Activated effector memory CD4-positive, alpha-beta T cell treated with anti-CD3 and anti-CD28 coated beads, Interleukin-2, amount 50 U/mL, for 16 hours (primary cell): ENCODE measurements around the gene ZDHHC14.

ENCODE experiments used
- DNase-seq: peaks from one replicate; pipeline ENCODE4 v3.0.0-alpha.2; 2020

The ZDHHC14 gene

GRCh38 chr6:157497579-157497978 lies 116.6 kb downstream of the ZDHHC14 start:
- no peak for DNase-seq

GRCh38 chr6:157498817-157499216 lies 117.8 kb downstream of the ZDHHC14 start:
- DNase-seq: no peak

- no peak for DNase-seq
Measured at GRCh38 chr6:157500022-157500421, 119.0 kb downstream of the ZDHHC14 start.

- no peak for DNase-seq
Measured at GRCh38 chr6:157503018-157503747, 122.2 kb downstream of the ZDHHC14 start.

GRCh38 chr6:157505912-157506491 lies 125.0 kb downstream of the ZDHHC14 start:
- DNase-seq: no peak

GRCh38 chr6:157510323-157511188 lies 129.6 kb downstream of the ZDHHC14 start:
- no peak for DNase-seq

- DNase-seq: no peak
Measured at GRCh38 chr6:157511682-157512381, 130.8 kb downstream of the ZDHHC14 start.

- no peak for DNase-seq
Measured at GRCh38 chr6:157512382-157512682, 131.3 kb downstream of the ZDHHC14 start.

- DNase-seq: no peak
Measured at GRCh38 chr6:157513004-157513603, 132.1 kb downstream of the ZDHHC14 start.

- DNase-seq: no peak
Measured at GRCh38 chr6:157513619-157514485, 132.9 kb downstream of the ZDHHC14 start.

GRCh38 chr6:157514659-157515496 lies 133.9 kb downstream of the ZDHHC14 start:
- no peak for DNase-seq

GRCh38 chr6:157516319-157517026 lies 135.5 kb downstream of the ZDHHC14 start:
- no peak for DNase-seq

GRCh38 chr6:157517601-157518359 lies 136.8 kb downstream of the ZDHHC14 start:
- DNase-seq: no peak

- no peak for DNase-seq
Measured at GRCh38 chr6:157518397-157519250, 137.6 kb downstream of the ZDHHC14 start.

GRCh38 chr6:157519255-157520116 lies 138.5 kb downstream of the ZDHHC14 start:
- DNase-seq: no peak

GRCh38 chr6:157520117-157520406 lies 139.1 kb downstream of the ZDHHC14 start:
- no peak for DNase-seq

GRCh38 chr6:157520596-157521361 lies 139.8 kb downstream of the ZDHHC14 start:
- DNase-seq: no peak
